B cell (primary cell): Measurements from ENCODE around the gene GYS2.

ENCODE experiments used
- EZH2 ChIP-seq: IDR thresholded peaks from 2 replicates; pipeline ENCODE4 v1.6.1; 2012; ENCODE audit warnings: borderline replicate concordance, low read depth, mild to moderate bottlenecking, moderate library complexity, low read length; ENCODE audit not compliant: insufficient read depth, poor library complexity, severe bottlenecking
- TF ChIP-seq, protein P1 (sequence below): fragments of 200-600 bp; IDR thresholded peaks from one replicate; pipeline ENCODE4 v1.8.0; 2022; ENCODE audit warnings: antibody characterized with exemption, mild to moderate bottlenecking

- TF ChIP-seq, protein P1, sequence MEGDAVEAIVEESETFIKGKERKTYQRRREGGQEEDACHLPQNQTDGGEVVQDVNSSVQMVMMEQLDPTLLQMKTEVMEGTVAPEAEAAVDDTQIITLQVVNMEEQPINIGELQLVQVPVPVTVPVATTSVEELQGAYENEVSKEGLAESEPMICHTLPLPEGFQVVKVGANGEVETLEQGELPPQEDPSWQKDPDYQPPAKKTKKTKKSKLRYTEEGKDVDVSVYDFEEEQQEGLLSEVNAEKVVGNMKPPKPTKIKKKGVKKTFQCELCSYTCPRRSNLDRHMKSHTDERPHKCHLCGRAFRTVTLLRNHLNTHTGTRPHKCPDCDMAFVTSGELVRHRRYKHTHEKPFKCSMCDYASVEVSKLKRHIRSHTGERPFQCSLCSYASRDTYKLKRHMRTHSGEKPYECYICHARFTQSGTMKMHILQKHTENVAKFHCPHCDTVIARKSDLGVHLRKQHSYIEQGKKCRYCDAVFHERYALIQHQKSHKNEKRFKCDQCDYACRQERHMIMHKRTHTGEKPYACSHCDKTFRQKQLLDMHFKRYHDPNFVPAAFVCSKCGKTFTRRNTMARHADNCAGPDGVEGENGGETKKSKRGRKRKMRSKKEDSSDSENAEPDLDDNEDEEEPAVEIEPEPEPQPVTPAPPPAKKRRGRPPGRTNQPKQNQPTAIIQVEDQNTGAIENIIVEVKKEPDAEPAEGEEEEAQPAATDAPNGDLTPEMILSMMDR = no peak
- no peak for TF ChIP-seq EZH2
Measured at GRCh38 chr12:21553329-21553675, 51.3 kb downstream of the GYS2 start.
